Measurements from ENCODE around the gene RGS19. TPM values are rescaled to one million over a fixed set of nuclear protein-coding genes. Genes with fewer than 3 reads are reported as not detected.

The RGS19 gene
- total RNA-seq, 3 donors from 2014 or later: 14.7 to 22.2 (median 16.4) TPM

DNA sequence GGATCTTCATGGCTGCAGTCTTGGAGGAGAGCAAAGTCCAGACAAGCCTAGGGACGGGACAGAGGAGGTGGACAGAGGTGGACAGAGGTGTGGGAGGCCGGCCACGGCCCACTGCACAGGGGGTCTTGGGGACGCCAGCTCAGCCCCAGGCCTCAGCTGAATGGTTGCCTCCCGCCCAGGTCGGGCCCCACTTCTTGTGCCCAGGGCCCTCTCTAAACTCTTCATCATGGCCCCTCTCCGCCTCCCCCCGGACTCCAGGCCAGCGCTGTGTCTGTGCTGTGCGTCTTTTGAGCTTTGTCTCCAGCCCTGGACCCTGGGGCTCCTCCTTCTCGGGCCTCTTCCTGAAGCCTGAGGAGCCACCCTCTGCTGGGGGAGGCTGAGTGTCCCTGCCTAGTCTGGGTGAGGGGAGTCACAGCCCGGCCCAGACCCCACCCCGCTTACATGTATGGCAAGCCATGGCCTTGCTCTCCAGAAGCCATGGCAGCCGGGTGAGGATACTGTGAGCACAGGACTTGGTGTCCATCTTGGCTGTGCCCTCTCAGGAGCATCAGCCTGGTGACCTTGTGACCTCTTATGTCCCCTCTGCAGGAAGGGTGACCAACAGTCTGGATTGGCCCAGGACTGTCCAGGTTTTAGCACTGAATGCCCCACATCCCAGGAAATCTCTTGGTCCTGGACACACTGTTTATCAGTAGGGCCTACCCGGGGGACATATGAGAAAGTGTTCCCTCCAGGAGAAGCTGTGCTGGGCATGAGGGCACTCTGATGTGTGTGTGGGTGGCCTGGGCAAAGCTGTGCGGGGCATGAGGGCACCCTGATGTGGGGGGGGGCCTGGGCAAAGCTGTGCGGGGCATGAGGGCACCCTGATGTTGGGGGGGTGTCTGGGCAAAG is 37.5 kb upstream of the RGS19 start:
- intact Hi-C loops (cut with DNase I; ENCODE audit: low total_unique reads): no loop called here
- TF ChIP-seq, protein P1, sequence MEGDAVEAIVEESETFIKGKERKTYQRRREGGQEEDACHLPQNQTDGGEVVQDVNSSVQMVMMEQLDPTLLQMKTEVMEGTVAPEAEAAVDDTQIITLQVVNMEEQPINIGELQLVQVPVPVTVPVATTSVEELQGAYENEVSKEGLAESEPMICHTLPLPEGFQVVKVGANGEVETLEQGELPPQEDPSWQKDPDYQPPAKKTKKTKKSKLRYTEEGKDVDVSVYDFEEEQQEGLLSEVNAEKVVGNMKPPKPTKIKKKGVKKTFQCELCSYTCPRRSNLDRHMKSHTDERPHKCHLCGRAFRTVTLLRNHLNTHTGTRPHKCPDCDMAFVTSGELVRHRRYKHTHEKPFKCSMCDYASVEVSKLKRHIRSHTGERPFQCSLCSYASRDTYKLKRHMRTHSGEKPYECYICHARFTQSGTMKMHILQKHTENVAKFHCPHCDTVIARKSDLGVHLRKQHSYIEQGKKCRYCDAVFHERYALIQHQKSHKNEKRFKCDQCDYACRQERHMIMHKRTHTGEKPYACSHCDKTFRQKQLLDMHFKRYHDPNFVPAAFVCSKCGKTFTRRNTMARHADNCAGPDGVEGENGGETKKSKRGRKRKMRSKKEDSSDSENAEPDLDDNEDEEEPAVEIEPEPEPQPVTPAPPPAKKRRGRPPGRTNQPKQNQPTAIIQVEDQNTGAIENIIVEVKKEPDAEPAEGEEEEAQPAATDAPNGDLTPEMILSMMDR (IDR thresholded peaks at IDR 0.05): no peak
- TF ChIP-seq POLR2A (IDR thresholded peaks at IDR 0.05) (no peak), POLR2AphosphoS5 (IDR thresholded peaks at IDR 0.05) (no peak)
- peak in 1 of 2 donors; percentile 40 for DNase-seq (ENCODE audit: low spot score in 2 of 2)

DNA sequence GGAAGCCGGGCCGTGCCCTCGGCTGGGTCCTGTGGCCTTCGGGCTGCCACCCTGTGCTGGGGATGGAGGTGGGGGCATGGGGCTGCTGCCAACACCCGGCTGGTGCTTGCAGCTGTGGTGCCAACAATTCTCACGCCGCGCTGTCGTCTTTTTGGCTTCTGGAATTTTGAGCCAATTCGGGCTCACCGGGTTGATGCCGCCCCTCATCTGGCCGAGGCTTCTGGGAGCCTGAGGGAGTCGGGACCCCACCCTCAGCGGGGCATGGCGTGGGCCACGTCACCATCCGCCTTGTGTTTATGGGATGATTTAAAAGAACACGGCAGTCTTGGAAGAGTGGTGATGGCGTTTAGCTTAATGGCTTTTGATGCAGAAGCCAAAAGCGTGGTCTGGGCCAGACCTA is 36.7 kb upstream of the RGS19 start:
- intact Hi-C loops (cut with DNase I; ENCODE audit: low total_unique reads): no loop called here
- H3K9me3 ChIP-seq: no peaks in the 10 kb centered on the region
- H3K27me3 ChIP-seq: peaks cover 0 to 4% of the 10 kb centered on the region in 2 donors
- H3K4me3 ChIP-seq: no peak overlapping the region
- H3K27ac ChIP-seq: no peak overlapping the region
- DNase-seq (ENCODE audit: low spot score in 2 of 2): peak in 1 of 2 donors; percentile 48
- TF ChIP-seq POLR2A (IDR thresholded peaks at IDR 0.05): no peak
- no peak for TF ChIP-seq POLR2AphosphoS5 (IDR thresholded peaks at IDR 0.05)
- TF ChIP-seq, protein P1 (IDR thresholded peaks at IDR 0.05): no peak
- H3K4me1 ChIP-seq: no peaks in the 10 kb centered on the region
- H3K36me3 ChIP-seq: no peaks in the 10 kb centered on the region

More for the DNA sequence above, 37.5 kb upstream of the RGS19 start:
- Histone ChIP-seq H3K27me3 (peaks cover 0 to 12% of the 10 kb centered on the region in 2 donors), H3K4me3 (no peak overlapping the region), H3K27ac (no peak overlapping the region), H3K36me3 (no peaks in the 10 kb centered on the region), H3K4me1 (no peaks in the 10 kb centered on the region), H3K9me3 (no peaks in the 10 kb centered on the region)

DNA sequence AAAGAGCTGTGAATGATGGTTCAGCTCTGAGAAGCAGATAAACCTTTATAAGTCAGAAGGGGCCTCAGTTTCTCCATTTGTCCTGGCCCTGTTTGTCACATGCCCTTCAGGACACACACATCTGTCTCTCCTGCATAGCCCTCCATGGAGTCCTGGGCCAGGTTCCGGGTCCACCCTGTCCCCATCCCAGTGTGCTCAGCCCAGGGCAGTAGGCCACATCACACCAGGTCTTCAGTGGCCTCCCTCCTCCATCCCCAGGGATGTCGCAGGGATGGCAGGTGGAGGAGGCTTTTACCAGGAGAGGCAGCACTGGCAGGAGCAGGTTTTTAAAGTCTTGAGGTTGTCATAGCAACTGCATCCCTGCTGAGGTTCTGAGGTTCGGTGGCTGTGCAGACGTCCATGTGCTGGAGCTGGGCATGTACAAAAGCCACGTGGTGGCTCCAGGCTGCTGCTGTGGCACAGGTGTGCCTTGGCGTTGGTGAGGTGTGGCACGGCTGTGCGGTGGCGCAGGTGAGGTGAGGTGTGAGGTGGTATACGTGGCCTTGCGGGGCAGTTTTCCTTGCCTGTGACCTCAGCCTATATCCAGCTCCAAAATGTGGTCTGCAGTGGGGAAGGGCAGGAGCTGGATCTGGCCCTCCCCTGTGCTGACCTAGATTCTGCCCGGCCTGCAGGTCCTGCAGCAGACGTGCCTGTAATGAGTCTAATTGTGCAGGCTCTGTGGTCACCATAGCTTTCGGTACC is 36.0 kb upstream of the RGS19 start:
- intact Hi-C loops (cut with DNase I; ENCODE audit: low total_unique reads): no loop called here
- H3K9me3 ChIP-seq: no peaks in the 10 kb centered on the region
- TF ChIP-seq, protein P1 (IDR thresholded peaks at IDR 0.05): no peak
- no peak for TF ChIP-seq POLR2AphosphoS5 (IDR thresholded peaks at IDR 0.05)
- no peak for TF ChIP-seq POLR2A (IDR thresholded peaks at IDR 0.05)
- no peaks in the 10 kb centered on the region for H3K4me1 ChIP-seq
- DNase-seq (ENCODE audit: low spot score in 2 of 2): peak in 1 of 2 donors; percentile 36
- no peak overlapping the region for H3K4me3 ChIP-seq
- no peak overlapping the region for H3K27ac ChIP-seq
- H3K36me3 ChIP-seq: no peaks in the 10 kb centered on the region
- no peaks in the 10 kb centered on the region for H3K27me3 ChIP-seq

DNA sequence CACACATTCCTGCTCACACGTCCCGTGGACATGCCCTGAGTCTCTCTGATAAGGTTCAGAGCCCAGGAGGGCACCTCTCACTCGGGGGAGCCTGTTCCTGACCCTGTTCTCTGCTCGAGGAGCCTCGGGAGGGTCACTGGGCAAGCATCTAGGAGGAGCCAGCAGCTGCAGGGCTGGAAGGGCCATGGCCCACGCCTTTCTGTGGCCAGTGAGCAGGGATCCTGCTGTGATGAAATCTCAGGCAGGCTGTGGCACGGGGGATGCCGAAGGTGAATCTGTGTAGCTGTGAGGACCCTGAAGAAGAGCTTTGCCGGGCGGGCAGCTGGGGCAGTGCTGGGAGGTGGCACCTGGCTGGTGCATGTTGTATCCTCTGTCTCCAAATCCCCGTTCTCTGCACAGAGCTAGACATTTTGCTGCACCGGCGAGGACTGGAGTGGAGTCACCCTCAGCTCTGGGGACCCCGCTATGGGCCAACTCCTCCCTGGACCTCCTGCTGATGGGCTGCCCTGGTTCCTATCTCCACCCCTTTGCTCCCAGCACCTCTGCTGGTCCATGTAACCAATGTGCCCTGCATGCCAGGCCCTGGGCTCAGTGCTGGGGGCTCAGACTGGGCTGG is 35.1 kb upstream of the RGS19 start:
- H3K27ac ChIP-seq: no peak overlapping the region
- no peaks in the 10 kb centered on the region for H3K9me3 ChIP-seq
- H3K4me1 ChIP-seq: no peaks in the 10 kb centered on the region
- no peak overlapping the region for H3K4me3 ChIP-seq
- H3K27me3 ChIP-seq: peaks cover 0 to under 1% of the 10 kb centered on the region in 2 donors
- peak in 1 of 2 donors; percentile 33 for DNase-seq (ENCODE audit: low spot score in 2 of 2)
- no peaks in the 10 kb centered on the region for H3K36me3 ChIP-seq
- intact Hi-C loops (cut with DNase I; ENCODE audit: low total_unique reads): no loop called here
- TF ChIP-seq POLR2A (IDR thresholded peaks at IDR 0.05) (no peak), POLR2AphosphoS5 (IDR thresholded peaks at IDR 0.05) (no peak)
- TF ChIP-seq, protein P1 (IDR thresholded peaks at IDR 0.05): no peak
